Adrenal gland (tissue), 5 donors: ENCODE results near the gene CIAPIN1.

Source experiments
- CTCF ChIP-seq, 6 experiments: fragments of 450-650 bp in 4 of 6; fragments of 200-600 bp in 2 of 6; sonication (generic) in 1 of 6; IDR thresholded peaks; 1 replicate in 5 of 6; 2 replicates in 1 of 6; pipeline versions ENCODE4 v1.5.1 to v1.8.0; 2016 to 2021; ENCODE audit warnings: antibody characterized with exemption in 6 of 6, mild to moderate bottlenecking in 2 of 6, moderate library complexity in 1 of 6
- POLR2A ChIP-seq, 2 donors: fragments of 450-650 bp; IDR thresholded peaks; one replicate each; pipeline ENCODE4 v1.6.1; 2017; ENCODE audit warnings: antibody characterized with exemption in 2 of 2, mild to moderate bottlenecking in 2 of 2, moderate library complexity in 1 of 2
- donor health status: DM: no; HTN: no; CAD: no.

- no peak for TF ChIP-seq POLR2A (IDR thresholded peaks at IDR 0.05)
- TF ChIP-seq CTCF (IDR thresholded peaks at IDR 0.05) = no peak
These were observed 19.9 kb downstream of the CIAPIN1 start for GRCh38 chr16:57427307-57427706.
